Endothelial cell (in vitro differentiated cells): ENCODE results near the gene SELL. TPM values are rescaled to one million over a fixed set of nuclear protein-coding genes. Genes with fewer than 3 reads are reported as not detected.
"Not testable (repeated sequence)": the region's sequence is repeated elsewhere in the genome, so short reads cannot be mapped to it uniquely, and the experiment has no call there.

Source experiments
- DNase-seq: peaks from one replicate; pipeline ENCODE4 v3.0.0; 2021; ENCODE audit warnings: low spot score
- H3K27ac Mint-ChIP-seq: one replicate; pipeline ENCODE4 v1.8.0; 2021; ENCODE audit warnings: mixed read lengths, inconsistent platforms; ENCODE audit not compliant: unreplicated experiment
- H3K27me3 Mint-ChIP-seq: one replicate; pipeline ENCODE4 v1.8.0; 2021; ENCODE audit warnings: mild to moderate bottlenecking, moderate library complexity, mixed read lengths, inconsistent platforms; ENCODE audit not compliant: unreplicated experiment
- H3K36me3 Mint-ChIP-seq: one replicate; pipeline ENCODE4 v1.8.0; 2021; ENCODE audit warnings: mild to moderate bottlenecking, low read depth, mixed read lengths, inconsistent platforms; ENCODE audit not compliant: unreplicated experiment
- H3K4me1 Mint-ChIP-seq: one replicate; pipeline ENCODE4 v1.8.0; 2021; ENCODE audit warnings: mild to moderate bottlenecking, mixed read lengths, inconsistent platforms; ENCODE audit not compliant: unreplicated experiment
- H3K4me3 Mint-ChIP-seq: one replicate; pipeline ENCODE4 v1.8.0; 2021; ENCODE audit warnings: mild to moderate bottlenecking, mixed read lengths, inconsistent platforms; ENCODE audit not compliant: unreplicated experiment
- H3K9me3 Mint-ChIP-seq: one replicate; pipeline ENCODE4 v1.8.0; 2021; ENCODE audit warnings: mixed read lengths, inconsistent platforms; ENCODE audit not compliant: unreplicated experiment
- CTCF ChIP-seq: fragments of 200-600 bp; sonication (generic); IDR thresholded peaks from one replicate; pipeline ENCODE4 v1.5.0; 2021; ENCODE audit warnings: antibody characterized with exemption; ENCODE audit not compliant: unreplicated experiment
- total RNA-seq: library from RNA; stranded (reverse); fragmentation: NEBNext Ultra II Directional; extraction: Animal tissue kit (Norgen Biotek cat#: 25700); gene quantifications from one replicate; pipeline ENCODE4 v1.2.1, GENCODE V29; 2021; ENCODE audit not compliant: unreplicated experiment

SELL gene
- total RNA-seq, 1 donor from 2014 or later, result 0.82 TPM

DNA sequence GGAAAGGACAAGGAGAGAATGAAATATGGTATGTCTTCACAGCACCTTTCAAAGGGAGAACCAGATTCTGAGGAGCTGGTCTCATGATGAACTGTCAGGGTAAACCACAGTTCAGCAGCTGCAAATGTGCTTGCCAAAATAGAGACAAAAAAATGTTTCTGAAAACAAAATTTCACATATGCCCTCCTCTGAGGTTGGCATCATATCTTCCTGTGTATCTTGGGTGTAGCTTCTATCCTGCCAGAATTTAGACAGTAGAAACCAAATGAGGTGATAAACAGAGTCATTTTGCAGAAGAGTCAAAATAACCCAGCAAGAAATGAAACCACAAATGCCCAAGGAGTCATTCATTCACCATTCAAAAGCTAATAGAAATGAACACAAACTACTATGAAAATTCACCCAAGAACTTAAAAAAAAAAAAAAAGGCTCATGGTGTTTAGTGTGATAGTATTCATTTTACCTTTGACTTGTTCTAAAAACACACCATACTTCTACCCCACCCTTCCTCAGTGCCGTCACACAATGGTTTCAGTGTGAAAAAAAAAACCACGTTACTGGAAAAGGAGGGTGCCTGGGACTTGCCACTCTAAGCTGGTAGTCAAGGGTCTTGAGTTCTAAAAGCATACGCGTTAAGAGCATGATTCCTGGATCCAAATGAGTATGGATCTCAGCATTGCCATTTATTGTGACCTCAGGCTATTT, 18.5 kb downstream of the SELL start:
- Mint-ChIP-seq H3K36me3 (no peaks in the 10 kb centered on the region), H3K27ac (no peak overlapping the region), H3K9me3 (no peaks in the 10 kb centered on the region), H3K4me1 (peaks cover 19% of the 10 kb centered on the region), H3K27me3 (no peaks in the 10 kb centered on the region), H3K4me3 (no peak overlapping the region)
- TF ChIP-seq CTCF, result no peak
- no peak for DNase-seq

DNA sequence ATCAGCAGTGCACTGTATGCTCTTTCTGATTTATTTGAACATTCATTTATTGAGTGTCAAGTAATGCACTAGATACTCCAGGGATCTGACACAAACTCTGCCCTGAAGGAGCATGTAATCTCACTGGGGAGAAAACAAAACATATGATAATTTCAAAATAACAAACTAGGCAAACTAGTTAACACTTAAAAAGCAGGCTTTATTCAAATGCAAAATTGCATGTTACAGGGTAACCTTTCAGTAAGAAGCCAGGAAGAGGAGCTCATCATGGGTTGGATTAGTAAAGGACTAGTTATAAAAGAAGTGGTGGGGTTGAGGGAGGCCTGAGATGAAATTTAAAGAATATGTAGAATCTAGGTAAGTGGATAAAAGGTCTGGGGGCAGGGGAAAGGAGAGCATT, 20.9 kb downstream of the SELL start:
- TF ChIP-seq CTCF, result no peak
- no peaks in the 10 kb centered on the region for H3K9me3 Mint-ChIP-seq
- H3K4me3 Mint-ChIP-seq, result no peak overlapping the region
- no peak for DNase-seq
- H3K4me1 Mint-ChIP-seq, result peaks cover 15% of the 10 kb centered on the region
- no peak overlapping the region for H3K27ac Mint-ChIP-seq
- no peaks in the 10 kb centered on the region for H3K36me3 Mint-ChIP-seq
- no peaks in the 10 kb centered on the region for H3K27me3 Mint-ChIP-seq

DNA sequence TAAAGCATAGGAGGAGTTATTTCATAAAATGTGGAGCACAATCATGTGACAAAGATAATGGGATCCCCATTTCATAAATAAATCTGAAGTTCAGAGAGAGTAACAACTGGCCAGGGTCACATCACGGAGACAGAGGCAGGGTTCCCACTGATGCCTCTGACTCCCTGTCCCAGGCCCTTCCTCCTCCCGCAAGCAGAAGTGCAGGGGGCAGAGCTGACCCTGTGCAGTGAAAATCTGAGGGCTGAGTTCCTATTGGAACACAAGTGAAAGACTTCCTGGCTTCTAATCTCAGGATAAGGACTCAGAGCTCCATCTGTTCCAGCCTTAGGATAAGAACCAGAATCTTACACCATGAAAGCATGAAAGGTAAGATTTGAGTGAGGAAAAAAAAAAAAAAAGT, 22.0 kb downstream of the SELL start:
- Mint-ChIP-seq H3K27ac (no peak overlapping the region), H3K36me3 (no peaks in the 10 kb centered on the region), H3K4me1 (peaks cover 7% of the 10 kb centered on the region), H3K4me3 (no peak overlapping the region), H3K27me3 (no peaks in the 10 kb centered on the region), H3K9me3 (no peaks in the 10 kb centered on the region)
- no peak for DNase-seq
- no peak for TF ChIP-seq CTCF

- H3K36me3 Mint-ChIP-seq, H3K27ac Mint-ChIP-seq, H3K27me3 Mint-ChIP-seq, H3K4me3 Mint-ChIP-seq, DNase-seq, H3K4me1 Mint-ChIP-seq, H3K9me3 Mint-ChIP-seq: not testable (repeated sequence)
Measured at GRCh38 chr1:169688377-169688776, 23.0 kb downstream of the SELL start.

- H3K9me3 Mint-ChIP-seq, result no peaks in the 10 kb centered on the region
- DNase-seq, result no peak
- no peak overlapping the region for H3K4me3 Mint-ChIP-seq
- TF ChIP-seq CTCF, result no peak
- H3K4me1 Mint-ChIP-seq, result no peaks in the 10 kb centered on the region
- H3K36me3 Mint-ChIP-seq, result no peaks in the 10 kb centered on the region
- no peak overlapping the region for H3K27ac Mint-ChIP-seq
- no peaks in the 10 kb centered on the region for H3K27me3 Mint-ChIP-seq
Measured at GRCh38 chr1:169683661-169684060, 27.8 kb downstream of the SELL start.

GRCh38 chr1:169683168-169683567, 28.3 kb downstream of the SELL start:
- not testable (repeated sequence) for DNase-seq, H3K9me3 Mint-ChIP-seq, H3K36me3 Mint-ChIP-seq, H3K4me3 Mint-ChIP-seq, H3K4me1 Mint-ChIP-seq, H3K27me3 Mint-ChIP-seq, H3K27ac Mint-ChIP-seq
